Activated CD4-positive, alpha-beta T cell treated with anti-CD3 and anti-CD28 coated beads, Interleukin-10, Interleukin-2, amounts not matched to agents 100 ng/mL and 50 ng/mL, durations not matched to agents 16 hours and 8 hours (primary cell): Measurements from ENCODE around the gene ZDHHC11.
"Not testable (repeated sequence)": the region's sequence is repeated elsewhere in the genome, so short reads cannot be mapped to it uniquely, and the experiment has no call there.

Experiments used
- DNase-seq: peaks from one replicate; pipeline ENCODE4 v3.0.0-alpha.2; 2020

ZDHHC11 gene

DNA sequence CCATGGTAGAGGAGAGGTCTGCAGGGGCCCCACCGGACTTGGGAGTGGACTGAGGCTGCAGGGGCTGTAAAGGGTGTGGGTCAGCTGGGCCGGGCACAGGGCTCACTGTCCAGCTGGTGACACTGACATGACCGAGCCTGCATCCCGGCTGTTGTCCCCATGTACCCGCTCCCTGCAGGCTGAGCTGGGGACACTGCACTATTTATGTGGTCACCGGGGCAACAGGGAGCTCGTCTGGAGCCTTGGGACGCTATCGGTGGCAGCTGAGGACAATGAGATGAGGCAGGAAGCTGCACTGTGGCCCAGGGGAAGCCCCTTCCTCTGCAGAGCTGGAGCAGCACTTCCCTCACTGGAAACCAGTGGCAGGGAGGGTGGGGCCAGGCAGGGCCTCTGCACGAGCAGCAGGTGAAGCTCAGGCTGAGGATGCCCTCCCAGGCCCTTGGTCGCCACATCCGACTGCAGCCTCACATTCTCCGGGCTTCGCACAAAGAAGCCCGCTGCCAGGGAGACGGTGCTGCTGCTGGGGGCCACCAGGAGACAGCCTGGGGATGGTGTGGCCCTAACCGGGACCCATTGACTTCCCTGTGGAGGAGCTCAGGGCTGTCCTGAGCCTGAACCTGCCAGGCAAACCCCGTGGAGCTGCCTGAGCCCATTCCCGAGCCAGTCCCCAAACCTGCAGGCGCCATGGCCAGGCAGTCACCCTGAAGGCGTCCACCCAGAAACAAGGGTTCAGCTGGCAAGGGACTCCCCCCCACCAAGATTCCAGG lies 92.7 kb downstream of the ZDHHC11 start:
- DNase-seq = no peak

DNA sequence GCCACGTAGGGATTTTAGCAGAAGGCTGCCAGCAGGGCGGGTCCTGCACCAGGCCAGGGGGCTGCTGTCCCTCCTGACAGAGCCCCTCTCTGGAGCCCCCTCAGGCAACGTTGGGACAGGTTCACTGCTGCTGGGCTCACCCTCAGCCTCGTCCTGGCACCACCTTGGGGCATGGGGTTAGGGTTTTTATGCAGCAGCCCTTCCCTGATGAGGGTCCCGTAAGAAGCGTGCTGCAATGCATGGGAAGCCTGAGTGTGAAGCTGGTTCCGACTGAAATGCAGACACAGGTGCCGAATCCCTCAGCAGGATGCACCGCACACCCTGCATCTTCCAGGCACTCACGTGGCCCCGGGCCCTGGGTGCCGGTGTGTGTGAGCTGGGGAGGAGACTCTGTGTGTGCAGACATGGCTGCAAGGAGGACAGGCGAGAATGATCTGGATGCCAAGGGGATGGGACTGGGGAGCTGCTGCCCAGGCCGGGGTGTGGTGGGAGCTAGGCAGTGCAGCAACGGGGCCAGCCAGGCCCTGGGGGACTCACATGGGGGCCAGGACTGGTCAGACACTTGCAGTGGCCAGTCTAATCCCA lies 93.3 kb downstream of the ZDHHC11 start:
- no peak for DNase-seq

- no peak for DNase-seq
Observed at GRCh38 chr5:756865-757345, 93.9 kb downstream of the ZDHHC11 start.

GRCh38 chr5:756171-756570 lies 94.6 kb downstream of the ZDHHC11 start:
- no peak for DNase-seq

DNA sequence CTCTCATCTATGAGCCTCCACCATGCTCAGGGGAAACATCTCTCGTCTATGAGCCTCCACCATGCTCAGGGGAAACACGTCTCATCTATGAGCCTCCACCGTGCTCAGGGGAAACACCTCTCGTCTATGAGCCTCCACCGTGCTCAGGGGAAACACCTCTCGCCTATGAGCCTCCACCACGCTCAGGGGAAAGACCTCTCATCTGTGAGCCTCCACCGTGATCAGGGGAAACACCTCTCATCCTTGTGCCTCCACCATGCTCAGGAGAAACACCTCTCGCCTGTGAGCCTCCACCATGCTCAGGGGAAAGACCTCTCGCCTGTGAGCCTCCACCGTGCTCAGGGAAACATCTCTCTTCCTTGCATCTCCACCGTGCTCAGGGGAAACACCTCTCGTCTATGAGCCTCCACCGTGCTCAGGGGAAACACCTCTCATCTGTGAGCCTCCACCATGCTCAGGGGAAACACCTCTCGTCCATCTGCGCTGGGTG lies 96.6 kb downstream of the ZDHHC11 start:
- peak; percentile 44 for DNase-seq

DNA sequence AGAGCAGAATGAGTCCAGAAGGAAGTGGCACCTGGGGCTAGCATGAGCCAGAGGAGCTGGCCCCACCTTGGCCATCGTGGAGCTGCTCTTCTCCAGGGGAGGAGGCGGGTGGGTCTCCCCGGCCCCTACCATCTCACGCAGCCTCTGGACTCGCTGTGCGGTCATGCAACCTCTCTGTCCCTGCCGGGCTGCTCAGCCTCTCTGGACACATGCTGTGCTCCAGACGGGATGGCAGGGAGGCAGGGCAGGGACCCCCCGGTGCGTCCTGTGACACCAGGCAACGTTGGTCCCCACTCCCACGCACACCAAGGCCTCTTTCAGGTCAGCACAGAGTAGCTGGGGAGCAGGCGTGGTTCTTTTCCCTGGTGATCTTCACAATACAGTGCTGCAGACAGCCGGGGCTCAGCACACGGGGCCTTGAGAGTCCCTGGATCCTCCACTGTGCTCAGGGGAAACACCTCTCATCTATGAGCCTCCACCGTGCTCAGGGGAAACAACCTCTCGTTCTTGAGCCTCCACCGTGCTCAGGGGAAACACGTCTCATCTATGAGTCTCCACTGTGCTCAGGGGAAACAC lies 97.1 kb downstream of the ZDHHC11 start:
- not testable (repeated sequence) for DNase-seq

DNA sequence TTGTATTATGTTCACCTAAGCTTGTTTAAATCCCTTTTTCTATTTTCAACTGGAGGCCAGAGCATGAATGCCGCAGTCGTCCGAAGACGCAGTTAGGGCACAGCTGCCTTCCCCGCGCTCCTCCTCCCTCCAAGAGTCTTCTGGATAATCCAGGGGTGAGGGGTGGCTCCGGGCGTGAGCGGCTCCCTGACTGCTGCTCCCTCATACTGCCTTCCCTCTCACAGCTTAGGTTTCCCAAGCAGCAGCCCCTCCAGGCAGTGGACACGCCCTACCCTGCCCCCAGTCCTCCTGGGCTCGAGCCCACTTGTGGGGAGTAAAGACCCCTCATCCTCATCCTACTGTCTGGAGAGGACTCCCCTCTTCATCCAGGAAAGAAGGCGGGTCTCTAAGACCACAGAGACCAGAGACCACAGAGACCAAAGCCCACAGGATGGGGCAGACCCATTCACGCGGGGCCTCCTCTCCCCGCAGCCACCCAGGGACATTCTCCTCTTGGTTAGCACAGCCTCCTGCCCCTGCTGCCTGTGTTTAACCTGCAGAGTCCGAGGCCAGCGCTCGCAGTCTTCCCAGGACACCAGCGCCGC lies 98.2 kb downstream of the ZDHHC11 start:
- not testable (repeated sequence) for DNase-seq

GRCh38 chr5:751992-752391 lies 98.8 kb downstream of the ZDHHC11 start:
- not testable (repeated sequence) for DNase-seq

DNA sequence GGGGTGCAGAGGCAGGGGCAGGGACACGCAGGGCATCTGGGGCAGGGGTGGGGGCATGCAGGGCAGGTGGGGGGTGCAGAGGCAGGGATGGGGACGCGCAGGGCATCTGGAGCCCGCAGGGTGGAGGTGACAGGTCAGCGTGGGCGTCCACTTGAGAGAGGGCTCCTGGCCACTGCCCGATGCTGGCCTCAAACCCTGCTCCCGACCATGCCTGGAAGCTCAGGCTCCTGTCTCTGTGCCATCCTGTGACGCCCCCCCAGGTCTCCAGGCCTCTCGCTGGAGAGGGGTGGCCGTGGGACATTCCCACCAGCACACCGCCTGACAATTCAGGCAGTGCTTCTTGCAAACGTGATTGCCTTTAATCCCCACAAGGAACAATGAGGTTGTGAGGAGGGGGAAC lies 99.3 kb downstream of the ZDHHC11 start:
- DNase-seq = no peak

DNA sequence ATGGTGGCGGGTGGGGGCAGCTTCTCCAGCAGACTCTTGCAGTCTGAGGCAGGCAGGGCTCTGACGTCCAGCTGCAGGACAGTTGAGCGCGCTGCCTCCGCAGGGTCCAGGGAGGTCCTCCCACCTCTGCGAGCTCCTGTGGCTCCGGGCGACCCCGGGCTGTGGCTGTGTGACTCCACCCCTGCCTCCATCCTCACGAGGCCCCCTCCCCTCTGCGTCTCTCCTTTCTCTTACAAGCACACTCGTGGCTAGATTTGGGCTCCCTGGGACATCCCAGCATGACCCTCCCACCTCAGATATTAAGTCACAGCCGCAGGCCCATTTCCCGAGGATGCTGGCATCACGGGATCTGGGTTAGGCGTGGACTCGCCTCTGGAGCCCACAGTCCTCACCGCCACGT lies 100.6 kb downstream of the ZDHHC11 start:
- DNase-seq = not testable (repeated sequence)

DNA sequence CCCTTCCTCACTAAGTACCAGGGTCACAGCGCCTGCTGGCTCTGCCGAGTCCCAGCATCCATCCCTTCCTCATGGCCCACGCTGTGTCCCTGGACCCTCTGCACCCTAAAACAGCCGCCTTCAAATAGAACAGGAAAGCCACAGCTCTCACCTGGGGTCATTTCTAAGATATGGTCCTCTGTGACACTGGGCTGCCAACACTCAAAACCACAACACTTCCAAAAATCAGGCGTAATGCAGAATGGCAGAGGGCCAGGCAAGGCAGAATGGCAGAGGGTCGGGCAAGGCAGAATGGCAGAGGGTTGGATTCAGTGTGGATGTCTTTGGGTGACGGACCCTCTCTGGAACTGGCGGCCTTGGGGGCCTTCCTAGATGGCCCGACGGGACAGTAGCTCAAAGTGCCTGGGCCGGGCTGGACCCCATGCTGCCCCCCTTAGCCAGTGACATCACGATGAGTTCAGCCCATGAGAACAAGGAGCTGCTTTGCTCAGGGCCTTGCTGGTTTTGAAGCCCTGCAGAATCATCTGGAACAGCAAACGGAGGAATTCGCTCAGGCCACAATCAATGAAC lies 101.6 kb downstream of the ZDHHC11 start:
- no peak for DNase-seq

DNA sequence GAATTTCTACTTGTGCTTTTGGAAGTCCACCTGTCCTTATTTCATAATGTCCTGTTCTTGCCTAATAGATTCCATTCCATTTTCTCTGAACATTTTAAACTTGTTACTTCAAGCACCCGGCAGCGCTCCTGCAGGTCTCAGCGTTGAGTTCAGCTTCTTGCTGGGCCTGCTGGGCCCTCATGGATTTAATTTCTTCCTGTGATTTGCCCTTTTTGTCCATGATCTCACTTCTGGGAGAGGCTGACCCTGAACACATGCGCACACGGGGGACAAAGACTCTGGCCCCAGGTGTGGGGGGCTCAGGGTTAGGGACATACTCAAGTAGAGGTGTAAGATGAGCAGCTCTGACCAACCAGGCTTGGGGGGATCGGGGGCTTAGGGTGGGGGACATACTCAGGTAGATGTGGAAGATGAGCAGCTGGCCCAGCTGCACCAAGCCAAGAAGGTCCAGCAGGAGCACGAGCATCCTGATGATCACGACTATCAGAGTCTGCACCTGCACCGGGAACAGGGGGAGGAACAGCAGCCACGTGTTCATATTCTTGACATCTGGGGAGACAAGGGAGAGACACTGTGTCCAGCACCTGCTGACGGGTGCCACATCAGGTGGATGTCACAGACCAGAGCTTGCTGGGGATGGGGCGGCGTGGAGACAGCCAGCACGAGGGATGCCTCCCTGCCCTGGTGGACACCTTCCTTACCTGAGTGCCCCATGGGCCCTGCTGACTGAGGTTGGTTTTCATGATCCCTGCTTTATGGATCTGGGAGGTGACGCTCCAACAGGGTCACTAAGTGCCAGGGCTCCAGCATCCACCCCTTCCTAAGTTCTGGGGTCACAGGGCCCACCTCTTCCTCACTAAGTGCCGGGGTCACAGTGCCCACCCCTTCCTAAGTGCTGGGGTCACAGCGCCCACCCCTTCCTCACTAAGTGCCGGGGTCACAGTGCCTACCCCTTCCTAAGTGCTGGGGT lies 102.5 kb downstream of the ZDHHC11 start:
- DNase-seq = not testable (repeated sequence)

GRCh38 chr5:747303-747844 lies 103.4 kb downstream of the ZDHHC11 start:
- DNase-seq = not testable (repeated sequence)

DNA sequence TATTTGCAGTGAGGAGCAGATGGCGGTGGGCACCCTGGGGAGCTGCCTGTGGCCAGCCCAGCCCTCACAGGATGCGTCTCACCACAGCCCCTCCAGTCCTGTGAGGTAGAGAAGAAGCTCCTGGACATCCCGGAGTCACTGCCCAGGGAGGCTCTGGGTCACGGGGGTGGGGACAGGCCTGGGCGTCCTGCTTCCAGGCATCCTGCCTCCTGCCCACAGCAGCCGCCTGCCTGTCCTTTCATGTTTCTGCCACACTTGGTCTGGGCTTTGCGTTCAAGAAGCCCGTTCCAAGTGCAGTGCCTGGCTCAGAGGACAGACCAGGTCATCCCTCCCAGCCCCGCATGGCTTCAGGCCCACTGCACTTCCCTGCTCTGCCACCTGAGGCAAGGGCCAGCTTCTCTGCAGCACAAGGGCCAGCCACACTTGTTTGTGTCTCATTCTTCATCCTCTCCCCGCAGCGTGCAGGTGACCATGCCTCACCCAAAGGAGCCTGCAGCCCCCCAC lies 104.5 kb downstream of the ZDHHC11 start:
- no peak for DNase-seq
